ENCODE data around the gene KSR2. TPM values are rescaled to one million over a fixed set of nuclear protein-coding genes. Genes with fewer than 3 reads are reported as not detected.
A peak's percentile ranks its signal among the peaks of the same experiment; 100 is the strongest.

The KSR2 gene
- total and polyA plus RNA-seq, 3 donors from 2014 or later: 2.4 to 3.8 (median 2.4) TPM

GRCh38 chr12:117674763-117675162, 294.0 kb downstream of the KSR2 start:
- WGBS, 2 donors: 85 to 88% methylated on average over 1 of the region's 1 CpG
- H3K27ac ChIP-seq: no peak overlapping the region
- no peak for DNase-seq
- H3K9me3 ChIP-seq: no peaks in the 10 kb centered on the region
- H3K27me3 ChIP-seq: no peaks in the 10 kb centered on the region
- H3K4me1 ChIP-seq: no peaks in the 10 kb centered on the region
- no peak for TF ChIP-seq CTCF (IDR thresholded peaks at IDR 0.05)
- no peak for TF ChIP-seq POLR2A (IDR thresholded peaks at IDR 0.05)
- no peak overlapping the region for H3K4me3 ChIP-seq
- H3K36me3 ChIP-seq (ENCODE audit: low read depth, missing control alignments): no peaks in the 10 kb centered on the region
- intact Hi-C loops (cut with DNase I; ENCODE audit: low total_unique reads): no loop called here

GRCh38 chr12:117674313-117674712, 294.5 kb downstream of the KSR2 start:
- H3K4me1 ChIP-seq: no peaks in the 10 kb centered on the region
- H3K4me3 ChIP-seq: no peak overlapping the region
- H3K27me3 ChIP-seq: no peaks in the 10 kb centered on the region
- no peaks in the 10 kb centered on the region for H3K9me3 ChIP-seq
- intact Hi-C loops (cut with DNase I; ENCODE audit: low total_unique reads): no loop called here
- no peaks in the 10 kb centered on the region for H3K36me3 ChIP-seq (ENCODE audit: low read depth, missing control alignments)
- H3K27ac ChIP-seq: no peak overlapping the region
- DNase-seq: no peak
- TF ChIP-seq POLR2A (IDR thresholded peaks at IDR 0.05) (no peak), CTCF (IDR thresholded peaks at IDR 0.05) (no peak)
- 89 to 93% methylated on average over 3 of the region's 3 CpGs for WGBS, 2 donors

GRCh38 chr12:117671734-117672133, 297.1 kb downstream of the KSR2 start:
- 46 to 53% methylated on average over 7 to 8 of the region's 8 CpGs for WGBS, 2 donors
- Histone ChIP-seq H3K9me3 (no peaks in the 10 kb centered on the region), H3K27me3 (no peaks in the 10 kb centered on the region), H3K4me1 (no peaks in the 10 kb centered on the region), H3K4me3 (no peak overlapping the region), H3K36me3 (ENCODE audit: low read depth, missing control alignments) (no peaks in the 10 kb centered on the region), H3K27ac (no peak overlapping the region)
- intact Hi-C loops (cut with DNase I; ENCODE audit: low total_unique reads): no loop called here
- peak in 1 of 3 experiments; percentile 36 for TF ChIP-seq CTCF (IDR thresholded peaks at IDR 0.05)
- TF ChIP-seq POLR2A (IDR thresholded peaks at IDR 0.05): no peak
- peak; percentile 58 for DNase-seq

- no peak overlapping the region for H3K4me3 ChIP-seq
- no peaks in the 10 kb centered on the region for H3K27me3 ChIP-seq
- no peaks in the 10 kb centered on the region for H3K36me3 ChIP-seq (ENCODE audit: low read depth, missing control alignments)
- no peaks in the 10 kb centered on the region for H3K4me1 ChIP-seq
- intact Hi-C loops (cut with DNase I; ENCODE audit: low total_unique reads): no loop called here
- H3K9me3 ChIP-seq: no peaks in the 10 kb centered on the region
- DNase-seq: no peak
- WGBS, 2 donors: 72 to 86% methylated on average over 5 of the region's 5 CpGs
- H3K27ac ChIP-seq: no peak overlapping the region
- TF ChIP-seq CTCF (IDR thresholded peaks at IDR 0.05): no peak
- TF ChIP-seq POLR2A (IDR thresholded peaks at IDR 0.05): no peak
Measured at GRCh38 chr12:117664169-117664568, 304.6 kb downstream of the KSR2 start.

GRCh38 chr12:117662620-117663395, 306.0 kb downstream of the KSR2 start:
- 73 to 83% methylated on average over 8 of the region's 8 CpGs for WGBS, 2 donors

More at GRCh38 chr12:117662620-117663395, 306.0 kb downstream of the KSR2 start:
- Histone ChIP-seq H3K9me3 (no peaks in the 10 kb centered on the region), H3K27me3 (no peaks in the 10 kb centered on the region), H3K27ac (no peak overlapping the region), H3K4me1 (no peaks in the 10 kb centered on the region), H3K4me3 (no peak overlapping the region), H3K36me3 (ENCODE audit: low read depth, missing control alignments) (no peaks in the 10 kb centered on the region)
- intact Hi-C loops (cut with DNase I; ENCODE audit: low total_unique reads): no loop called here
- TF ChIP-seq CTCF (IDR thresholded peaks at IDR 0.05): no peak
- TF ChIP-seq POLR2A (IDR thresholded peaks at IDR 0.05): no peak
- DNase-seq: no peak

Measured in testis (tissue), 3 donors.